Fibroblast of lung (primary cell): ENCODE data around the gene RAB25.

Experiments
- EZH2 ChIP-seq: IDR thresholded peaks from 2 replicates; pipeline ENCODE4 v1.5.1; 2012; ENCODE audit warnings: low read length, control low read depth, mild to moderate bottlenecking; ENCODE audit errors: missing control alignments
- TF ChIP-seq, protein P1 (sequence below), 2 donors: IDR thresholded peaks in 1 of 2; conservative IDR thresholded peaks in 1 of 2; 1 replicate in 1 of 2; 2 replicates in 1 of 2; pipeline ENCODE4 v1.5.1; 2011 to 2012; ENCODE audit warnings: low read length in 2 of 2, control low read depth in 1 of 2, inconsistent platforms in 1 of 2, low read depth in 1 of 2, mild to moderate bottlenecking in 1 of 2

DNA sequence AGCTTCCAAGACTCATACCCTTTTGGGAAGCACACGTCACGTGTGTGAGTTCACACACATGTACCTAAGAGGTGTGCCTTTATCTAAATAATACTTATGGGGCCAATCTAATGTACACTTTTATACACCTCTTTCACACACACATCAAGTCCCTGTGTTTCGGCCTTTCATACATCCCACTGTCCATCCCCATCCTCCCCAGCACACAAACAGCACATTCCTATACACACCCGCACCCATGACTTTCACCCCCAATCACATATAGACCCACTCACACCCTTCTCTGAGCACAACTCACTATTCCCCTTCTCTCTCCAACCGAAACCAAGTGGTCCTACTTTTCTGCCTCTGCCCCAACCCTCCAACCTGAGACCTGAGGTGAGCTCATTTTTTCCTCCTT, 17.8 kb downstream of the RAB25 start:
- TF ChIP-seq, protein P1, sequence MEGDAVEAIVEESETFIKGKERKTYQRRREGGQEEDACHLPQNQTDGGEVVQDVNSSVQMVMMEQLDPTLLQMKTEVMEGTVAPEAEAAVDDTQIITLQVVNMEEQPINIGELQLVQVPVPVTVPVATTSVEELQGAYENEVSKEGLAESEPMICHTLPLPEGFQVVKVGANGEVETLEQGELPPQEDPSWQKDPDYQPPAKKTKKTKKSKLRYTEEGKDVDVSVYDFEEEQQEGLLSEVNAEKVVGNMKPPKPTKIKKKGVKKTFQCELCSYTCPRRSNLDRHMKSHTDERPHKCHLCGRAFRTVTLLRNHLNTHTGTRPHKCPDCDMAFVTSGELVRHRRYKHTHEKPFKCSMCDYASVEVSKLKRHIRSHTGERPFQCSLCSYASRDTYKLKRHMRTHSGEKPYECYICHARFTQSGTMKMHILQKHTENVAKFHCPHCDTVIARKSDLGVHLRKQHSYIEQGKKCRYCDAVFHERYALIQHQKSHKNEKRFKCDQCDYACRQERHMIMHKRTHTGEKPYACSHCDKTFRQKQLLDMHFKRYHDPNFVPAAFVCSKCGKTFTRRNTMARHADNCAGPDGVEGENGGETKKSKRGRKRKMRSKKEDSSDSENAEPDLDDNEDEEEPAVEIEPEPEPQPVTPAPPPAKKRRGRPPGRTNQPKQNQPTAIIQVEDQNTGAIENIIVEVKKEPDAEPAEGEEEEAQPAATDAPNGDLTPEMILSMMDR (conservative IDR thresholded peaks at IDR 0.05 in 1 of 2, IDR thresholded peaks at IDR 0.05 in 1 of 2; ENCODE audit: low read depth in 1 of 2, low read length in 2 of 2): no peak
- TF ChIP-seq EZH2: no peak
